HepG2 (cell line): Measurements from ENCODE around the gene CKLF. TPM values are rescaled to one million over a fixed set of nuclear protein-coding genes. Genes with fewer than 3 reads are reported as not detected.
A peak's percentile ranks its signal among the peaks of the same experiment; 100 is the strongest.

Experiments used
- EP300 ChIP-seq, 3 experiments: sonication (generic) in 1 of 3; formaldehyde crosslinking in 1 of 3; IDR thresholded peaks; 2 replicates each; pipeline versions ENCODE4 v1.5.1 to v1.6.1; 2011 to 2020; ENCODE audit warnings: low read depth in 2 of 3, low read length in 2 of 3, borderline replicate concordance in 1 of 3, improper control_type of control experiment in 1 of 3, mild to moderate bottlenecking in 1 of 3, missing genetic modification reagents in 1 of 3, moderate library complexity in 1 of 3
- FOXA3 ChIP-seq: IDR thresholded peaks from 2 replicates; pipeline ENCODE4 v1.6.1; 2016; ENCODE audit warnings: missing genetic modification reagents, missing compliant biosample characterization
- KDM1A ChIP-seq: IDR thresholded peaks from 2 replicates; pipeline ENCODE4 v1.6.1; 2016; ENCODE audit warnings: missing compliant biosample characterization
- NR1H2 ChIP-seq: sonication (generic); formaldehyde crosslinking; IDR thresholded peaks from 2 replicates; pipeline ENCODE4 v1.8.1; 2022; ENCODE audit warnings: low read depth, missing genetic modification reagents, borderline replicate concordance
- SIN3A ChIP-seq: IDR thresholded peaks from 2 replicates; pipeline ENCODE4 v1.6.1; 2011; ENCODE audit warnings: low read depth, mild to moderate bottlenecking, control low read depth, low read length, borderline replicate concordance
- TEAD2 ChIP-seq: sonication (generic); formaldehyde crosslinking; IDR thresholded peaks from 2 replicates; pipeline ENCODE4 v1.9.0; 2021; ENCODE audit warnings: missing genetic modification reagents
- ZNF44 ChIP-seq: sonication (generic); formaldehyde crosslinking; IDR thresholded peaks from 2 replicates; pipeline ENCODE4 v1.5.1; 2020; ENCODE audit warnings: mild to moderate bottlenecking, missing genetic modification reagents
- polyA plus RNA-seq, 8 experiments: library from polyadenylated mRNA; depleted of rRNA in 3 of 8; stranded (reverse) in 7 of 8; unstranded in 1 of 8; fragments of >200 nt; fragmentation: Illumina TruSeq in 4 of 8; extraction: Trizol in 4 of 8; gene quantifications; 2 replicates each; pipeline versions ENCODE4 v1.2.1 to v1.2.3, GENCODE V29; 2011 to 2016; ENCODE audit warnings: low read depth in 4 of 8, missing spikeins in 1 of 8, mixed read lengths in 1 of 8; ENCODE audit not compliant: insufficient read depth in 1 of 8
- total RNA-seq, 5 experiments: library from RNA; depleted of rRNA; stranded (reverse); fragments of >200 nt; fragmentation: Illumina TruSeq; extraction: Trizol; gene quantifications; 2 replicates each; pipeline ENCODE4 v1.2.3, GENCODE V29; 2016; ENCODE audit warnings: low read depth in 1 of 5
- TF ChIP-seq, protein P1 (sequence below): sonication (generic); formaldehyde crosslinking; conservative IDR thresholded peaks from 2 replicates; pipeline ENCODE4 v1.8.0; 2022; ENCODE audit warnings: missing genetic modification reagents
- TF ChIP-seq, protein P2 (sequence below): sonication (generic); formaldehyde crosslinking; IDR thresholded peaks from 2 replicates; pipeline ENCODE4 v1.8.0; 2022; ENCODE audit warnings: mild to moderate bottlenecking, missing genetic modification reagents, moderate library complexity
- TF ChIP-seq, protein P3 (sequence below): sonication (generic); formaldehyde crosslinking; IDR thresholded peaks from 2 replicates; pipeline ENCODE4 v1.4.0; 2020; ENCODE audit warnings: mild to moderate bottlenecking, missing genetic modification reagents
- TF ChIP-seq, protein P4 (sequence below): sonication (generic); formaldehyde crosslinking; IDR thresholded peaks from 2 replicates; pipeline ENCODE4 v1.8.1; 2023; ENCODE audit warnings: mild to moderate bottlenecking, moderate library complexity, missing genetic modification reagents
- TF ChIP-seq, protein P5 (sequence below): sonication (generic); formaldehyde crosslinking; IDR thresholded peaks from 2 replicates; pipeline ENCODE4 v1.5.0; 2020; ENCODE audit warnings: mild to moderate bottlenecking, missing genetic modification reagents
- TF ChIP-seq, protein P6 (sequence below): sonication (generic); formaldehyde crosslinking; IDR thresholded peaks from 2 replicates; pipeline ENCODE4 v1.8.0; 2022; ENCODE audit warnings: missing genetic modification reagents, low read depth, mild to moderate bottlenecking, borderline replicate concordance

CKLF gene
- total and polyA plus RNA-seq, 2 of the 13 experiments (the other 11 are each of a cell fraction or from before 2014, with no cell fraction given): 120 to 167 TPM

DNA sequence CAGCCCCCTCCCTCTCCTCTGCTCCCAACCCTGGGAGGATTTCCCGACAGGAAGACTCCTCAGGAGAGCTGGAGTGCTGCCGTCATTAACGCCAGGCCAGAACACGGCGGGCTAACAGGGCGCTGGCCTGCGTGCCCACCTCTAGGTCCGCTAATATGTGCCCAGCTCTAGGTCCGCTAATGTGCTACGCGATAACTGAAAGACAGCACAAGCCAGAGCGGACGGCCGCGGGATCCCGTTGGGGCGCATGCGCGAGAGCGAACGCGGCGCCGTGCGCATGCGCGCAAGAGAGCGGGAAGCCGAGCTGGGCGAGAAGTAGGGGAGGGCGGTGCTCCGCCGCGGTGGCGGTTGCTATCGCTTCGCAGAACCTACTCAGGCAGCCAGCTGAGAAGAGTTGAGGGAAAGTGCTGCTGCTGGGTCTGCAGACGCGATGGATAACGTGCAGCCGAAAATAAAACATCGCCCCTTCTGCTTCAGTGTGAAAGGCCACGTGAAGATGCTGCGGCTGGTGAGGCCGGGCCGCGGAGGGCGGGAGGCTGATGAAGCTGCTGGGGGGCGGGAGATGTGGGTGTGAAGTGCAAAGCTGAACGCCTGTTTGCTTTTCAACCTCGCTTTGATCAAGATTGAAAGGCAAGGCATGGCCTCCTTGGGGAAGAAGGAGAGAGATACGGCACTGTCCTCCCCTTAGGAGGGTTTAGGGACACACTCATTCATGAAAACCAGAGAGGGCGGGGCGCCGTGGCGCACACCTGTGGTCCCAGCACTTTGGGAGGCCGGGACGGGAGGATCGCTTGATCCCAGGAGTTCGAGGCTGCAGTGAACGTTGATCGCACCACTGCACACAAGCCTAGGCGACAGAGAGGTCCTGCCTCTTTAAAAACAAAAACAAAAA is at the start of gene CKLF (continued):
- TF ChIP-seq, protein P1, sequence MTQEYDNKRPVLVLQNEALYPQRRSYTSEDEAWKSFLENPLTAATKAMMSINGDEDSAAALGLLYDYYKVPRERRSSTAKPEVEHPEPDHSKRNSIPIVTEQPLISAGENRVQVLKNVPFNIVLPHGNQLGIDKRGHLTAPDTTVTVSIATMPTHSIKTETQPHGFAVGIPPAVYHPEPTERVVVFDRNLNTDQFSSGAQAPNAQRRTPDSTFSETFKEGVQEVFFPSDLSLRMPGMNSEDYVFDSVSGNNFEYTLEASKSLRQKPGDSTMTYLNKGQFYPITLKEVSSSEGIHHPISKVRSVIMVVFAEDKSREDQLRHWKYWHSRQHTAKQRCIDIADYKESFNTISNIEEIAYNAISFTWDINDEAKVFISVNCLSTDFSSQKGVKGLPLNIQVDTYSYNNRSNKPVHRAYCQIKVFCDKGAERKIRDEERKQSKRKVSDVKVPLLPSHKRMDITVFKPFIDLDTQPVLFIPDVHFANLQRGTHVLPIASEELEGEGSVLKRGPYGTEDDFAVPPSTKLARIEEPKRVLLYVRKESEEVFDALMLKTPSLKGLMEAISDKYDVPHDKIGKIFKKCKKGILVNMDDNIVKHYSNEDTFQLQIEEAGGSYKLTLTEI: peak; percentile 41; the same call in 1 of the 2 replicates
- TF ChIP-seq TEAD2 (CRISPR knock-in tag) (peak; percentile 52), SIN3A (peak; percentile 77; the same call in 1 of the 2 replicates), KDM1A (CRISPR knock-in tag) (no peak), ZNF44 (CRISPR knock-in tag) (peak; percentile 100), FOXA3 (CRISPR knock-in tag) (peak; percentile 54), NR1H2 (CRISPR knock-in tag) (peak; percentile 98), EP300 (IDR thresholded peaks at IDR 0.05; ENCODE audit: low read depth in 2 of 2, low read length in 2 of 2) (0 out of 4 replicates have a peak, but pooled peaks of 1 of the 2 experiments have one; percentile 13), EP300 (CRISPR knock-in tag; IDR thresholded peaks at IDR 0.05; ENCODE audit: borderline replicate concordance) (peak; percentile 65)
- TF ChIP-seq, protein P2, sequence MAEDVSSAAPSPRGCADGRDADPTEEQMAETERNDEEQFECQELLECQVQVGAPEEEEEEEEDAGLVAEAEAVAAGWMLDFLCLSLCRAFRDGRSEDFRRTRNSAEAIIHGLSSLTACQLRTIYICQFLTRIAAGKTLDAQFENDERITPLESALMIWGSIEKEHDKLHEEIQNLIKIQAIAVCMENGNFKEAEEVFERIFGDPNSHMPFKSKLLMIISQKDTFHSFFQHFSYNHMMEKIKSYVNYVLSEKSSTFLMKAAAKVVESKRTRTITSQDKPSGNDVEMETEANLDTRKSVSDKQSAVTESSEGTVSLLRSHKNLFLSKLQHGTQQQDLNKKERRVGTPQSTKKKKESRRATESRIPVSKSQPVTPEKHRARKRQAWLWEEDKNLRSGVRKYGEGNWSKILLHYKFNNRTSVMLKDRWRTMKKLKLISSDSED (CRISPR knock-in tag): no peak
- TF ChIP-seq, protein P3, sequence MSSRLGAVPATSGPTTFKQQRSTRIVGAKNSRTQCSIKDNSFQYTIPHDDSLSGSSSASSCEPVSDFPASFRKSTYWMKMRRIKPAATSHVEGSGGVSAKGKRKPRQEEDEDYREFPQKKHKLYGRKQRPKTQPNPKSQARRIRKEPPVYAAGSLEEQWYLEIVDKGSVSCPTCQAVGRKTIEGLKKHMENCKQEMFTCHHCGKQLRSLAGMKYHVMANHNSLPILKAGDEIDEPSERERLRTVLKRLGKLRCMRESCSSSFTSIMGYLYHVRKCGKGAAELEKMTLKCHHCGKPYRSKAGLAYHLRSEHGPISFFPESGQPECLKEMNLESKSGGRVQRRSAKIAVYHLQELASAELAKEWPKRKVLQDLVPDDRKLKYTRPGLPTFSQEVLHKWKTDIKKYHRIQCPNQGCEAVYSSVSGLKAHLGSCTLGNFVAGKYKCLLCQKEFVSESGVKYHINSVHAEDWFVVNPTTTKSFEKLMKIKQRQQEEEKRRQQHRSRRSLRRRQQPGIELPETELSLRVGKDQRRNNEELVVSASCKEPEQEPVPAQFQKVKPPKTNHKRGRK (CRISPR knock-in tag): 0 out of 2 replicates have a peak, but pooled peaks have one; percentile 59
- TF ChIP-seq, protein P4, sequence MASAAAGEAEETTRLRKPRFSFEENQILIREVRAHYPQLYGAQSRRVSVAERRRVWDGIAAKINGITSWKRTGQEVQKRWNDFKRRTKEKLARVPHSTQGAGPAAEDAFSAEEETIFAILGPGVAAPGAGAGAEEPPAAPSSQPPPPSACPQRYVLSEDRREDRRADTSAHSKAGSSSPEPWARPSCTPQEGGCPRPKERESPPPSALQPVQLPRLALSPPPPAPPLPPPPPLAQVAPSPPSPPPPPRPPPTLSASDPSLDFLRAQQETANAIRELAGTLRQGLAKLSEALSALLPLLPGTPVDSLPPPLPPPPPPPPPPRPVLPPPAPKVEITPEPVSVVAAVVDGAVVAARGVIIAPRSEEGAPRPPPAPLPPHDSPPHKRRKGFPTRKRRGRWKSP (CRISPR knock-in tag): peak; percentile 97
- TF ChIP-seq, protein P5, sequence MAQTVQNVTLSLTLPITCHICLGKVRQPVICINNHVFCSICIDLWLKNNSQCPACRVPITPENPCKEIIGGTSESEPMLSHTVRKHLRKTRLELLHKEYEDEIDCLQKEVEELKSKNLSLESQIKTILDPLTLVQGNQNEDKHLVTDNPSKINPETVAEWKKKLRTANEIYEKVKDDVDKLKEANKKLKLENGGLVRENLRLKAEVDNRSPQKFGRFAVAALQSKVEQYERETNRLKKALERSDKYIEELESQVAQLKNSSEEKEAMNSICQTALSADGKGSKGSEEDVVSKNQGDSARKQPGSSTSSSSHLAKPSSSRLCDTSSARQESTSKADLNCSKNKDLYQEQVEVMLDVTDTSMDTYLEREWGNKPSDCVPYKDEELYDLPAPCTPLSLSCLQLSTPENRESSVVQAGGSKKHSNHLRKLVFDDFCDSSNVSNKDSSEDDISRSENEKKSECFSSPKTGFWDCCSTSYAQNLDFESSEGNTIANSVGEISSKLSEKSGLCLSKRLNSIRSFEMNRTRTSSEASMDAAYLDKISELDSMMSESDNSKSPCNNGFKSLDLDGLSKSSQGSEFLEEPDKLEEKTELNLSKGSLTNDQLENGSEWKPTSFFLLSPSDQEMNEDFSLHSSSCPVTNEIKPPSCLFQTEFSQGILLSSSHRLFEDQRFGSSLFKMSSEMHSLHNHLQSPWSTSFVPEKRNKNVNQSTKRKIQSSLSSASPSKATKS (CRISPR knock-in tag): peak; percentile 98
- TF ChIP-seq, protein P6, sequence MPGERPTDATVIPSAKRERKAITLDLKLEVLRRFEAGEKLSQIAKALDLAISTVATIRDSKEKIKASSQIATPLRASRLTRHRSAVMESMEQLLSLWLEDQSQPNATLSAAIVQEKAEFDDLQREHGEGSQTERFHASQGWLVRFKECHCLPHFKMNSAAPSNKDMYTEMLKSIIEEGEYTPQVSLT: peak; percentile 96; the same call in 1 of the 2 replicates
